ENCODE results near the gene NAXD. TPM values are rescaled to one million over a fixed set of nuclear protein-coding genes. Genes with fewer than 3 reads are reported as not detected.

NAXD gene
- total RNA-seq, 1 experiment from 2014 or later: 18.7 TPM

DNA sequence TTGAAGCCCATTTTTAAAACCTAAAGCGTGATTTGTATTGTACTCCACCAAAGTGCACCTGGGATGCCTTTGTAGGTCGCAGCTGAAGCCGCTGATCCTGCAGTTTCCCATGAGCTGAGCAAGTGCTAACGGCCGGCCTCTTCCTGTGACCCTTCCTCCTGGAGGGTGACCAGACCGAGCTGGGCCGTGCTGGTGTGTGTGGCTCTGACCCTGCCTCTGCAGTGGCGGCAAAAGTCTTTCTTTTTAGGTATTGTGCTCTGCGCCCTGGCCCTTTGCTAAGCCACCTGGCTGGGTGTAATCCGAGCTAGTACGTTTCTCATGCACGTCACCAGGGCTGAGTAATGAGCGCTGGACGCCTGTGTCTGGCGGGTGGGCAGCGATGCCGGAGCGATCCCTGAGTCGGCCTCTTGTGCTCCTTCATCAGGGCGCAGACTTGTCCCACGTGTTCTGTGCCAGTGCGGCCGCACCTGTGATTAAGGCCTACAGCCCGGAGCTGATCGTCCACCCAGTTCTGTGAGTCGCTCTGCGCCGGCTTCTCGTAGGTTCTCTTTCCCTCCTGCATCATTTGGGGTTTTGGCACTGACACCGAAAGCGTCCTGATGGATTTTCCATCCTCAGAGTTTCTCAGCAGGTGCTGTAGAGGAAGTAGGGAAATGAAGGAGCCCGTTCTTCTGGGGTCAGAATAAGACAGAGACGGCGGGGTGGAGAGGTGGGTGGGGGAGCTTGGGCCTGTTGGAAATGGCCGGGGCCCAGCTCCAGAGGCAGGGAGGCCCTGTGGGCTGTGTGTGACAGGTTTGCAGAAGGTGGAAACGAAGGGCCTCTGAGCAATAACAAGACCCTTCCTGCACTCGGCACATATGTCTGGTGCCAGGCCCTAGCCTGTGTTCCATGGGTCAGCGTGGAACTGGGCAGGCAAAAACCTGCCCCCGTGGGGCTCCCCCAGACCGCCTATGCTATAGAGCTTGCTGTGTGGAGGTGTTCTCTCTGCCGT is 9.7 kb downstream of the NAXD start:
- TF ChIP-seq EZH2 (IDR thresholded peaks at IDR 0.05; ENCODE audit: low read length, unreplicated experiment) (no peak), EZH2phosphoT487 (IDR thresholded peaks at IDR 0.05; ENCODE audit: borderline replicate concordance, low read length) (no peak)
- peaks cover 9% of the 10 kb centered on the region; the same call in 1 of the 2 replicates for H3K36me3 ChIP-seq (ENCODE audit: low read depth, low read length)
- POLR2A ChIA-PET (ENCODE audit: unreplicated experiment): no interaction called here
- peaks cover 8% of the 10 kb centered on the region; the same call in 1 of the 2 replicates for H4K20me1 ChIP-seq (ENCODE audit: low read length)
- H3K79me2 ChIP-seq (ENCODE audit: low read length): peaks cover 95% of the 10 kb centered on the region
- H2AFZ ChIP-seq (ENCODE audit: low read length): no peak overlapping the region
- CTCF ChIA-PET: no interaction called here
- no peaks in the 10 kb centered on the region for H3K9me3 ChIP-seq (ENCODE audit: low read length)
- no peak overlapping the region for H3K9ac ChIP-seq (ENCODE audit: low read length)
- no peak overlapping the region for H3K4me2 ChIP-seq (ENCODE audit: low read length)
- no peaks in the 10 kb centered on the region for H3K27me3 ChIP-seq (ENCODE audit: low read length)
- no peaks in the 10 kb centered on the region for H3K4me1 ChIP-seq (ENCODE audit: insufficient read depth, low read length)
- DNase-seq (no peak), ATAC-seq (no peak; the same call in 1 of the 2 replicates)
- intact Hi-C loops (cut with micrococcal nuclease): no loop called here
- no peak overlapping the region for H3K4me3 ChIP-seq (ENCODE audit: low read length)
- no peaks in the 10 kb centered on the region for H3F3A ChIP-seq (ENCODE audit: low read length, unreplicated experiment)
- no peaks in the 10 kb centered on the region for H3K9me2 ChIP-seq (replicated peaks; ENCODE audit: low read length)
- BruUV-seq (replicated peaks): no TSS peak
- H3K27ac ChIP-seq (ENCODE audit: low read length): no peak overlapping the region

DNA sequence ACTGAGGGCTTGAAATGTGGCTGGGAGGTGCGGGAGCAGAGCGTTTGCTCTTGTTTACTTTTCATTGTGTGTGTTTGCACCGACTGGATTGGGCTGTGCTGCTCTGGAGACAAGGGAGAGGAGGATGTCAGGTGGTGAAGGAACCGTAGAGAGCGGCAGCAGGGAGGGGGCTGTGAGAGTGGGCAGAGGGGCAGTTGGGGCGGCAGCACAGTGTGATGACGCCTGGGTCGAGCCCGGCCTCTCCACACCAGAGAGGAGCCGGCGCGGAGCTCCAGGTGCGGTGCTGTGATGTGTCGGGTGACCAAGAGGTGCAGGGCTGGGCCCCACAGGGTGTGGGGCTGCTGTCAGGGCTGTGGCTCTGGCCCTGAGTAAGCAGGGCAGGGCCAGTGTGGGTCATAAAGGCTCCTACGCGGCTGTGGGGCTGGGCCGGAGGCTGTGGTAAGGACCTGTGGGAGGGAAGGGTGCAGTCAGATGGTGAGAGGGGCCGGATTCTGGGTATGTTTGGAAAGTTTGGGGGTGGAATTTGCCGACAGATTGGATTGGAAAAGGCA is 10.5 kb downstream of the NAXD start:
- H3F3A ChIP-seq (ENCODE audit: low read length, unreplicated experiment): no peaks in the 10 kb centered on the region
- no TSS peak for BruUV-seq (replicated peaks)
- no peak overlapping the region for H3K4me2 ChIP-seq (ENCODE audit: low read length)
- DNase-seq (peak; percentile 6), ATAC-seq (peak; percentile 91)
- peaks cover 95% of the 10 kb centered on the region for H3K79me2 ChIP-seq (ENCODE audit: low read length)
- ChIA-PET CTCF (no interaction called here), POLR2A (ENCODE audit: unreplicated experiment) (no interaction called here)
- intact Hi-C loops (cut with micrococcal nuclease): no loop called here
- no peaks in the 10 kb centered on the region for H3K27me3 ChIP-seq (ENCODE audit: low read length)
- H4K20me1 ChIP-seq (ENCODE audit: low read length): peaks cover 5% of the 10 kb centered on the region; the same call in 1 of the 2 replicates
- peaks cover 10% of the 10 kb centered on the region; the same call in 1 of the 2 replicates for H3K36me3 ChIP-seq (ENCODE audit: low read depth, low read length)
- H3K9me3 ChIP-seq (ENCODE audit: low read length): no peaks in the 10 kb centered on the region
- H3K4me1 ChIP-seq (ENCODE audit: insufficient read depth, low read length): no peaks in the 10 kb centered on the region
- no peak overlapping the region for H3K27ac ChIP-seq (ENCODE audit: low read length)
- no peaks in the 10 kb centered on the region for H3K9me2 ChIP-seq (replicated peaks; ENCODE audit: low read length)
- H3K4me3 ChIP-seq (ENCODE audit: low read length): no peak overlapping the region
- H2AFZ ChIP-seq (ENCODE audit: low read length): no peak overlapping the region
- H3K9ac ChIP-seq (ENCODE audit: low read length): no peak overlapping the region
- no peak for TF ChIP-seq EZH2phosphoT487 (IDR thresholded peaks at IDR 0.05; ENCODE audit: borderline replicate concordance, low read length)
- TF ChIP-seq, protein P1, sequence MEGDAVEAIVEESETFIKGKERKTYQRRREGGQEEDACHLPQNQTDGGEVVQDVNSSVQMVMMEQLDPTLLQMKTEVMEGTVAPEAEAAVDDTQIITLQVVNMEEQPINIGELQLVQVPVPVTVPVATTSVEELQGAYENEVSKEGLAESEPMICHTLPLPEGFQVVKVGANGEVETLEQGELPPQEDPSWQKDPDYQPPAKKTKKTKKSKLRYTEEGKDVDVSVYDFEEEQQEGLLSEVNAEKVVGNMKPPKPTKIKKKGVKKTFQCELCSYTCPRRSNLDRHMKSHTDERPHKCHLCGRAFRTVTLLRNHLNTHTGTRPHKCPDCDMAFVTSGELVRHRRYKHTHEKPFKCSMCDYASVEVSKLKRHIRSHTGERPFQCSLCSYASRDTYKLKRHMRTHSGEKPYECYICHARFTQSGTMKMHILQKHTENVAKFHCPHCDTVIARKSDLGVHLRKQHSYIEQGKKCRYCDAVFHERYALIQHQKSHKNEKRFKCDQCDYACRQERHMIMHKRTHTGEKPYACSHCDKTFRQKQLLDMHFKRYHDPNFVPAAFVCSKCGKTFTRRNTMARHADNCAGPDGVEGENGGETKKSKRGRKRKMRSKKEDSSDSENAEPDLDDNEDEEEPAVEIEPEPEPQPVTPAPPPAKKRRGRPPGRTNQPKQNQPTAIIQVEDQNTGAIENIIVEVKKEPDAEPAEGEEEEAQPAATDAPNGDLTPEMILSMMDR (conservative IDR thresholded peaks at IDR 0.05; ENCODE audit: low read depth, low read length): no peak
- TF ChIP-seq EZH2 (IDR thresholded peaks at IDR 0.05; ENCODE audit: low read length, unreplicated experiment): no peak

DNA sequence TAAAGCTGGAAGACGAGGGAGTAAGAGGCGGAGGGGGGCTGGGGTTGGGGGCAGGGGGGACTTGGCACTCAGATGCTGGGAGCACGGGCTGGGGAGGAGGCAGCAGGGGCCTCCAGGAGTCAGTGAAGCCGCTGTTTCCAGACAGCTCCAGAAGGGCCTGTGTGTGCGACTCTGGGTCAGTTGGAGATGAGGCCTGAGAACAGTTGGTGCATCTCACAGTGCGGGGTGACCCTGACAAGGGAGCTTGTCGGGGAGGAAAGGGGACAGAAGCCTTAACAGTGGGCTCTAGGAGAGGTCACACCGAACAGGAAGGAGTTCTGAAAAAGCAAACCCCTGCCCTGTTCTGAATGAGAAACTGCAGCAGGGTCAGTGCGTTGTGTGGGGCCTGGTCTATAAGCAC is 11.2 kb downstream of the NAXD start:
- ChIA-PET POLR2A (ENCODE audit: unreplicated experiment) (no interaction called here), CTCF (no interaction called here)
- H3K9ac ChIP-seq (ENCODE audit: low read length): no peak overlapping the region
- H3K27me3 ChIP-seq (ENCODE audit: low read length): no peaks in the 10 kb centered on the region
- H3K9me2 ChIP-seq (replicated peaks; ENCODE audit: low read length): no peaks in the 10 kb centered on the region
- DNase-seq: no peak
- intact Hi-C loops (cut with micrococcal nuclease): no loop called here
- H3K4me1 ChIP-seq (ENCODE audit: insufficient read depth, low read length): no peaks in the 10 kb centered on the region
- no peak overlapping the region for H2AFZ ChIP-seq (ENCODE audit: low read length)
- no peak for TF ChIP-seq EZH2phosphoT487 (IDR thresholded peaks at IDR 0.05; ENCODE audit: borderline replicate concordance, low read length)
- TF ChIP-seq, protein P1 (conservative IDR thresholded peaks at IDR 0.05; ENCODE audit: low read depth, low read length): no peak
- TF ChIP-seq EZH2 (IDR thresholded peaks at IDR 0.05; ENCODE audit: low read length, unreplicated experiment): no peak
- H4K20me1 ChIP-seq (ENCODE audit: low read length): 0 out of 2 replicates have a peak, but pooled peaks cover 3% of the 10 kb centered on the region
- 0 out of 2 replicates have a peak overlapping the region, but pooled peaks have one; percentile 11 for H3K27ac ChIP-seq (ENCODE audit: low read length)
- no peaks in the 10 kb centered on the region for H3F3A ChIP-seq (ENCODE audit: low read length, unreplicated experiment)
- peaks cover 95% of the 10 kb centered on the region for H3K79me2 ChIP-seq (ENCODE audit: low read length)
- H3K4me2 ChIP-seq (ENCODE audit: low read length): no peak overlapping the region
- ATAC-seq: no peak
- no peaks in the 10 kb centered on the region for H3K9me3 ChIP-seq (ENCODE audit: low read length)
- no peak overlapping the region for H3K4me3 ChIP-seq (ENCODE audit: low read length)
- BruUV-seq (replicated peaks): no TSS peak
- peaks cover 15% of the 10 kb centered on the region; the same call in 1 of the 2 replicates for H3K36me3 ChIP-seq (ENCODE audit: low read depth, low read length)
